M059J (cell line): ENCODE data around the gene IGSF9. TPM values are rescaled to one million over a fixed set of nuclear protein-coding genes. Genes with fewer than 3 reads are reported as not detected.

Experiments
- total RNA-seq: library from RNA; depleted of rRNA; stranded (reverse); fragments of >200 nt; shearing (Covaris generic); gene quantifications from 2 replicates; pipeline ENCODE4 v1.2.3, GENCODE V29; 2014; rRNA removed

The IGSF9 gene
- total RNA-seq, 1 experiment from 2014 or later = 0.32 TPM

Other genes starting within 250 kb of the IGSF9 start
- not detected in 2 replicates for gene CRP, start 231.0 kb downstream of the IGSF9 start, total RNA-seq
- gene DUSP23, start 164.7 kb downstream of the IGSF9 start, total RNA-seq = 25.6 and 37.0 TPM in 2 replicates
- not detected in 2 replicates for gene FCRL6, start 143.3 kb downstream of the IGSF9 start, total RNA-seq
- gene SLAMF8, start 118.7 kb downstream of the IGSF9 start, total RNA-seq = 0.05 and 0.25 TPM in 2 replicates
- gene VSIG8, start 83.0 kb downstream of the IGSF9 start, total RNA-seq = not detected in 2 replicates
- gene CFAP45, start 45.4 kb downstream of the IGSF9 start, total RNA-seq = 0.20 and 1.0 TPM in 2 replicates
- 491 and 526 TPM in 2 replicates for gene TAGLN2, start 20.1 kb downstream of the IGSF9 start, total RNA-seq
- gene SLAMF9, start 8.6 kb upstream of the IGSF9 start, total RNA-seq = not detected in 2 replicates
- 3.4 and 4.0 TPM in 2 replicates for gene PIGM, start 86.4 kb upstream of the IGSF9 start, total RNA-seq
- gene KCNJ10, start 124.5 kb upstream of the IGSF9 start, total RNA-seq = not detected in 2 replicates
- gene KCNJ9, start 135.9 kb upstream of the IGSF9 start, total RNA-seq = not detected in 2 replicates
- 11.4 and 29.9 TPM in 2 replicates for gene IGSF8, start 153.0 kb upstream of the IGSF9 start, total RNA-seq
- 0.05 TPM in 1 of 2 replicates, not detected in the other for gene ATP1A2, start 170.1 kb upstream of the IGSF9 start, total RNA-seq
- gene ATP1A4, start 206.0 kb upstream of the IGSF9 start, total RNA-seq = not detected in 2 replicates
- gene CASQ1, start 245.0 kb upstream of the IGSF9 start, total RNA-seq = not detected in 2 replicates